HEK293 (cell line): ENCODE measurements around the gene RAI14.

Source experiments
- CTCF ChIA-PET: fragments of 350-600 bp; formaldehyde crosslinking; extraction: SDS; loops from one replicate; lab custom pipeline; 2021; ENCODE audit warnings: antibody characterized with exemption; lab: Yijun Ruan, JAX
- POLR2A ChIA-PET: fragments of 300-600 bp; formaldehyde crosslinking; extraction: SDS; loops from one replicate; lab custom pipeline; 2020; ENCODE audit warnings: antibody characterized with exemption, inconsistent platforms; lab: Yijun Ruan, JAX
- H3K27ac ChIP-seq: fragments of 200-500 bp; sonication (Bioruptor generic); 2 replicates; pipeline ENCODE4 v1.5.1; 2014; ENCODE audit warnings: low read depth, low read length, control low read depth, inconsistent platforms; ENCODE audit errors: extremely low read depth
- H3K36me3 ChIP-seq, 2 experiments: fragments of 200-500 bp in 1 of 2; sonication (Bioruptor generic) in 1 of 2; 1 replicate in 1 of 2; 2 replicates in 1 of 2; pipeline ENCODE4 v1.5.1; 2014 to 2017; ENCODE audit warnings: inconsistent platforms in 2 of 2, low read length in 2 of 2; ENCODE audit not compliant: control insufficient read depth in 2 of 2, insufficient read depth in 1 of 2
- H3K4me1 ChIP-seq: fragments of 200-500 bp; sonication (Bioruptor generic); 2 replicates; pipeline ENCODE4 v1.5.1; 2014; ENCODE audit warnings: mild to moderate bottlenecking, low read length, inconsistent platforms; ENCODE audit not compliant: control insufficient read depth, insufficient read depth
- H3K4me3 ChIP-seq: 2 replicates; pipeline ENCODE4 v1.5.1; 2011; ENCODE audit warnings: low read depth, mild to moderate bottlenecking, control low read depth, low read length, moderate library complexity
- H3K9me3 ChIP-seq: fragments of 200-500 bp; sonication (Bioruptor generic); 2 replicates; pipeline ENCODE4 v1.5.1; 2014; ENCODE audit warnings: low read depth, low read length, inconsistent platforms; ENCODE audit not compliant: control insufficient read depth, insufficient read depth
- GFI1B ChIP-seq: fragments of 450-650 bp; formaldehyde crosslinking; IDR thresholded peaks from 2 replicates; pipeline ENCODE4 v1.5.1; 2016; ENCODE audit warnings: missing biosample characterization, missing genetic modification characterization
- MZF1 ChIP-seq: fragments of 450-650 bp; formaldehyde crosslinking; IDR thresholded peaks from 2 replicates; pipeline ENCODE4 v1.5.1; 2017; ENCODE audit warnings: missing biosample characterization, missing genetic modification characterization, borderline replicate concordance
- OSR2 ChIP-seq: fragments of 450-650 bp; formaldehyde crosslinking; IDR thresholded peaks from 2 replicates; pipeline ENCODE4 v1.5.1; 2016; ENCODE audit warnings: missing biosample characterization, missing genetic modification characterization
- PRDM6 ChIP-seq: fragments of 450-650 bp; formaldehyde crosslinking; IDR thresholded peaks from 2 replicates; pipeline ENCODE4 v1.5.1; 2017; ENCODE audit warnings: missing biosample characterization, missing genetic modification characterization
- YY2 ChIP-seq: fragments of 450-650 bp; formaldehyde crosslinking; IDR thresholded peaks from 2 replicates; pipeline ENCODE4 v1.5.1; 2016; ENCODE audit warnings: missing biosample characterization, missing genetic modification characterization
- ZNF121 ChIP-seq: fragments of 450-650 bp; formaldehyde crosslinking; IDR thresholded peaks from 2 replicates; pipeline ENCODE4 v1.5.1; 2016; ENCODE audit warnings: missing biosample characterization, missing genetic modification characterization
- ZNF211 ChIP-seq: fragments of 450-650 bp; formaldehyde crosslinking; IDR thresholded peaks from 2 replicates; pipeline ENCODE4 v1.5.1; 2016; ENCODE audit warnings: low read depth, missing biosample characterization, missing genetic modification characterization
- ZNF555 ChIP-seq: fragments of 450-650 bp; formaldehyde crosslinking; conservative IDR thresholded peaks from 2 replicates; pipeline ENCODE4 v1.5.1; 2017; ENCODE audit warnings: missing biosample characterization, mild to moderate bottlenecking, missing genetic modification characterization, inconsistent platforms
- ZNF747 ChIP-seq: fragments of 450-650 bp; formaldehyde crosslinking; IDR thresholded peaks from 2 replicates; pipeline ENCODE4 v1.5.1; 2016; ENCODE audit warnings: missing biosample characterization, missing genetic modification characterization
- TF ChIP-seq, protein P1 (sequence below): fragments of 450-650 bp; formaldehyde crosslinking; IDR thresholded peaks from 2 replicates; pipeline ENCODE4 v1.5.1; 2016; ENCODE audit warnings: missing biosample characterization, missing genetic modification characterization
- TF ChIP-seq, protein P2 (sequence below): fragments of 450-650 bp; formaldehyde crosslinking; IDR thresholded peaks from 2 replicates; pipeline ENCODE4 v1.5.1; 2016; ENCODE audit warnings: missing biosample characterization, missing genetic modification characterization
- TF ChIP-seq, protein P3 (sequence below): fragments of 450-650 bp; formaldehyde crosslinking; IDR thresholded peaks from 2 replicates; pipeline ENCODE4 v1.5.1; 2016; ENCODE audit warnings: missing biosample characterization, missing genetic modification characterization, low read depth
- TF ChIP-seq, protein P4 (sequence below): fragments of 450-650 bp; formaldehyde crosslinking; IDR thresholded peaks from 2 replicates; pipeline ENCODE4 v1.5.1; 2016; ENCODE audit warnings: missing biosample characterization, missing genetic modification characterization, borderline replicate concordance

Gene RAI14

DNA sequence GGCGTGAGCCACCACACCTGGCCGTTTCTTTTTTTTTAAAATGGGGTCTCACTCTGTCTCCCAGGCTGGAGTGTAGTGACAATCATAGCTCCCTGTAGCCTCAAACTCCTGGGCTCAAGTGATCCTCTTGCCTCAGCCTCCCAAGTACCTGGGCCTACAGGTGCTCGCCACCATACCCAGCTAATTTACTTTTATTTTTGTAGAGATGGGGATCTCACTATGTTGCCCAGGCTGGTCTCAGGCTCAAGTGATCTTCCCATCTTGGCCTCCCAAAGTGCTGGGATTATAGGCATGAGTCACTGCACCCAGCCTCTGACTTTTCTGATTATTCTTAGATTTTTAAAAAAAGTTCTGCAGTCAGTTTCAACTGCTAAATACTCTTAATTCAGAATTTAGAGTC, 21.3 kb downstream of the RAI14 start:
- ChIA-PET CTCF (interaction anchor here (0.5 to 1.0 kb wide), 3 partner anchors 9 to 221 kb away, joined by 3 to 4 read pairs (median 3); no protein-coding TSS in a partner anchor), POLR2A (no interaction called here)
- H3K27ac ChIP-seq = no peak overlapping the region
- H3K9me3 ChIP-seq = no peaks in the 10 kb centered on the region
- peaks cover 7% of the 10 kb centered on the region; the same call in 1 of the 2 replicates for H3K4me1 ChIP-seq
- H3K4me3 ChIP-seq = no peak overlapping the region
- H3K36me3 ChIP-seq = no peaks in the 10 kb centered on the region; a peak in 1 of 3 replicates
- TF ChIP-seq ZNF555 (no peak), ZNF121 (peak; percentile 78)
- TF ChIP-seq, protein P1, sequence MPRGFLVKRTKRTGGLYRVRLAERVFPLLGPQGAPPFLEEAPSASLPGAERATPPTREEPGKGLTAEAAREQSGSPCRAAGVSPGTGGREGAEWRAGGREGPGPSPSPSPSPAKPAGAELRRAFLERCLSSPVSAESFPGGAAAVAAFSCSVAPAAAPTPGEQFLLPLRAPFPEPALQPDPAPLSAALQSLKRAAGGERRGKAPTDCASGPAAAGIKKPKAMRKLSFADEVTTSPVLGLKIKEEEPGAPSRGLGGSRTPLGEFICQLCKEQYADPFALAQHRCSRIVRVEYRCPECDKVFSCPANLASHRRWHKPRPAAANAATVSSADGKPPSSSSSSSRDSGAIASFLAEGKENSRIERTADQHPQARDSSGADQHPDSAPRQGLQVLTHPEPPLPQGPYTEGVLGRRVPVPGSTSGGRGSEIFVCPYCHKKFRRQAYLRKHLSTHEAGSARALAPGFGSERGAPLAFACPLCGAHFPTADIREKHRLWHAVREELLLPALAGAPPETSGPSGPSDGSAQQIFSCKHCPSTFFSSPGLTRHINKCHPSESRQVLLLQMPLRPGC = no peak

DNA sequence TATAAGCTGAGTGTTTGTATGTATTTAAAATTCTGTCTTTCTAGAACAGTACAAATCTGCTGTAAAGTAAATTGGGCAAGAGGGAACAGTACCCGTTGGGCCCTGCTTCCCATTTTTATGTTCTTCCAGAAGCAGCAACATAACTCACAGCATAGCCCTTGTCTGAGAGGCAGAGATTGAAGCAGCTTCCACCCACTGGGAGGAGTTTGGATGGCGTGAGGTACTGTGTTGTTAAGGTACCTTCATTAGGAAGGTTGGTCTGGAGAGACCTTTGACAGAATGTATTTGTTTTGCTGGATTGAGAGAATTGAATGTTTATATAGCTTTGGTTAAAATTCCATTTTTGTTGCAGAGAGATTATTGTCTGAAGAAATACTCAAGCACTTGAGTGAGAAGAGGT, 24.8 kb downstream of the RAI14 start:
- Histone ChIP-seq H3K4me1 (peaks cover 35% of the 10 kb centered on the region), H3K9me3 (no peaks in the 10 kb centered on the region), H3K36me3 (no peaks in the 10 kb centered on the region; a peak in 1 of 3 replicates), H3K27ac (no peak overlapping the region), H3K4me3 (no peak overlapping the region)
- ChIA-PET POLR2A (no interaction called here), CTCF (interaction anchor here (0.6 to 1.9 kb wide), 3 partner anchors 19 to 157 kb away, joined by 4 to 7 read pairs (median 6); no protein-coding TSS in a partner anchor)
- TF ChIP-seq YY2 = no peak
- peak; percentile 31; the same call in 1 of the 2 replicates for TF ChIP-seq PRDM6 (tag by site-specific recombination)

- CTCF ChIA-PET = interaction anchor here (0.6 to 1.9 kb wide), 4 partner anchors 10 to 1582 kb away, joined by 3 to 7 read pairs (median 4); no protein-coding TSS in a partner anchor
- H3K27ac ChIP-seq = no peak overlapping the region; the same call in 1 of the 2 replicates
- H3K4me3 ChIP-seq = no peak overlapping the region
- H3K4me1 ChIP-seq = peaks cover 55% of the 10 kb centered on the region
- POLR2A ChIA-PET = interaction anchor here (0.7 kb wide), 1 partner anchor 1768 kb away, joined by 5 read pairs; no protein-coding TSS in a partner anchor
- H3K36me3 ChIP-seq = no peaks in the 10 kb centered on the region; a peak in 1 of 3 replicates
- no peaks in the 10 kb centered on the region for H3K9me3 ChIP-seq
- TF ChIP-seq, protein P1 = no peak
- TF ChIP-seq, protein P2, sequence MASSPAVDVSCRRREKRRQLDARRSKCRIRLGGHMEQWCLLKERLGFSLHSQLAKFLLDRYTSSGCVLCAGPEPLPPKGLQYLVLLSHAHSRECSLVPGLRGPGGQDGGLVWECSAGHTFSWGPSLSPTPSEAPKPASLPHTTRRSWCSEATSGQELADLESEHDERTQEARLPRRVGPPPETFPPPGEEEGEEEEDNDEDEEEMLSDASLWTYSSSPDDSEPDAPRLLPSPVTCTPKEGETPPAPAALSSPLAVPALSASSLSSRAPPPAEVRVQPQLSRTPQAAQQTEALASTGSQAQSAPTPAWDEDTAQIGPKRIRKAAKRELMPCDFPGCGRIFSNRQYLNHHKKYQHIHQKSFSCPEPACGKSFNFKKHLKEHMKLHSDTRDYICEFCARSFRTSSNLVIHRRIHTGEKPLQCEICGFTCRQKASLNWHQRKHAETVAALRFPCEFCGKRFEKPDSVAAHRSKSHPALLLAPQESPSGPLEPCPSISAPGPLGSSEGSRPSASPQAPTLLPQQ (tag by site-specific recombination) = no peak
- TF ChIP-seq, protein P3, sequence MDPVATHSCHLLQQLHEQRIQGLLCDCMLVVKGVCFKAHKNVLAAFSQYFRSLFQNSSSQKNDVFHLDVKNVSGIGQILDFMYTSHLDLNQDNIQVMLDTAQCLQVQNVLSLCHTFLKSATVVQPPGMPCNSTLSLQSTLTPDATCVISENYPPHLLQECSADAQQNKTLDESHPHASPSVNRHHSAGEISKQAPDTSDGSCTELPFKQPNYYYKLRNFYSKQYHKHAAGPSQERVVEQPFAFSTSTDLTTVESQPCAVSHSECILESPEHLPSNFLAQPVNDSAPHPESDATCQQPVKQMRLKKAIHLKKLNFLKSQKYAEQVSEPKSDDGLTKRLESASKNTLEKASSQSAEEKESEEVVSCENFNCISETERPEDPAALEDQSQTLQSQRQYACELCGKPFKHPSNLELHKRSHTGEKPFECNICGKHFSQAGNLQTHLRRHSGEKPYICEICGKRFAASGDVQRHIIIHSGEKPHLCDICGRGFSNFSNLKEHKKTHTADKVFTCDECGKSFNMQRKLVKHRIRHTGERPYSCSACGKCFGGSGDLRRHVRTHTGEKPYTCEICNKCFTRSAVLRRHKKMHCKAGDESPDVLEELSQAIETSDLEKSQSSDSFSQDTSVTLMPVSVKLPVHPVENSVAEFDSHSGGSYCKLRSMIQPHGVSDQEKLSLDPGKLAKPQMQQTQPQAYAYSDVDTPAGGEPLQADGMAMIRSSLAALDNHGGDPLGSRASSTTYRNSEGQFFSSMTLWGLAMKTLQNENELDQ (tag by site-specific recombination) = no peak
- TF ChIP-seq OSR2 (tag by site-specific recombination) = peak; percentile 12; the same call in 1 of the 2 replicates
- TF ChIP-seq ZNF211 (tag by site-specific recombination) = no peak
- peak; percentile 68; the same call in 1 of the 2 replicates for TF ChIP-seq PRDM6 (tag by site-specific recombination)
- TF ChIP-seq ZNF121 = no peak
- TF ChIP-seq, protein P4, sequence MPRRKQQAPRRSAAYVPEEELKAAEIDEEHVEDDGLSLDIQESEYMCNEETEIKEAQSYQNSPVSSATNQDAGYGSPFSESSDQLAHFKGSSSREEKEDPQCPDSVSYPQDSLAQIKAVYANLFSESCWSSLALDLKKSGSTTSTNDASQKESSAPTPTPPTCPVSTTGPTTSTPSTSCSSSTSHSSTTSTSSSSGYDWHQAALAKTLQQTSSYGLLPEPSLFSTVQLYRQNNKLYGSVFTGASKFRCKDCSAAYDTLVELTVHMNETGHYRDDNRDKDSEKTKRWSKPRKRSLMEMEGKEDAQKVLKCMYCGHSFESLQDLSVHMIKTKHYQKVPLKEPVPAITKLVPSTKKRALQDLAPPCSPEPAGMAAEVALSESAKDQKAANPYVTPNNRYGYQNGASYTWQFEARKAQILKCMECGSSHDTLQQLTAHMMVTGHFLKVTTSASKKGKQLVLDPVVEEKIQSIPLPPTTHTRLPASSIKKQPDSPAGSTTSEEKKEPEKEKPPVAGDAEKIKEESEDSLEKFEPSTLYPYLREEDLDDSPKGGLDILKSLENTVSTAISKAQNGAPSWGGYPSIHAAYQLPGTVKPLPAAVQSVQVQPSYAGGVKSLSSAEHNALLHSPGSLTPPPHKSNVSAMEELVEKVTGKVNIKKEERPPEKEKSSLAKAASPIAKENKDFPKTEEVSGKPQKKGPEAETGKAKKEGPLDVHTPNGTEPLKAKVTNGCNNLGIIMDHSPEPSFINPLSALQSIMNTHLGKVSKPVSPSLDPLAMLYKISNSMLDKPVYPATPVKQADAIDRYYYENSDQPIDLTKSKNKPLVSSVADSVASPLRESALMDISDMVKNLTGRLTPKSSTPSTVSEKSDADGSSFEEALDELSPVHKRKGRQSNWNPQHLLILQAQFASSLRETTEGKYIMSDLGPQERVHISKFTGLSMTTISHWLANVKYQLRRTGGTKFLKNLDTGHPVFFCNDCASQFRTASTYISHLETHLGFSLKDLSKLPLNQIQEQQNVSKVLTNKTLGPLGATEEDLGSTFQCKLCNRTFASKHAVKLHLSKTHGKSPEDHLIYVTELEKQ = no peak
- TF ChIP-seq MZF1 (tag by site-specific recombination) = no peak
- TF ChIP-seq GFI1B (tag by site-specific recombination) = no peak
- TF ChIP-seq ZNF747 (tag by site-specific recombination) = no peak
Observed at GRCh38 chr5:34682926-34683623, 26.9 kb downstream of the RAI14 start.
